Smooth muscle cell (in vitro differentiated cells): ENCODE measurements around the gene TNFRSF12A. TPM values are rescaled to one million over a fixed set of nuclear protein-coding genes. Genes with fewer than 3 reads are reported as not detected.

ENCODE experiments used
- DNase-seq: peaks from one replicate; lab custom pipeline; 2025; ENCODE audit not compliant: unreplicated experiment; lab: John Stamatoyannopoulos, UW
- H2AFZ ChIP-seq: fragments of 200-600 bp; sonication (generic); 2 replicates; pipeline ENCODE4 v1.6.0; 2016; ENCODE audit warnings: antibody characterized with exemption, low read depth, mild to moderate bottlenecking
- H3F3A ChIP-seq: fragments of 200-600 bp; sonication (generic); 2 replicates; pipeline ENCODE4 v1.6.0; 2017; ENCODE audit warnings: antibody characterized with exemption, low read depth
- H3K27ac ChIP-seq: fragments of 200-600 bp; sonication (generic); 2 replicates; pipeline ENCODE4 v1.5.1; 2016; ENCODE audit warnings: low read depth, mild to moderate bottlenecking
- H3K27me3 ChIP-seq: fragments of 200-600 bp; sonication (generic); 2 replicates; pipeline ENCODE4 v1.6.1; 2016; ENCODE audit warnings: low read depth, mild to moderate bottlenecking
- H3K36me3 ChIP-seq: fragments of 200-600 bp; sonication (generic); 2 replicates; pipeline ENCODE4 v1.5.1; 2016; ENCODE audit warnings: low read depth
- H3K4me1 ChIP-seq: fragments of 200-600 bp; sonication (generic); 2 replicates; pipeline ENCODE4 v1.5.1; 2016; ENCODE audit warnings: low read depth
- H3K4me2 ChIP-seq: fragments of 200-600 bp; sonication (generic); 2 replicates; pipeline ENCODE4 v1.6.0; 2016; ENCODE audit warnings: mild to moderate bottlenecking
- H3K4me3 ChIP-seq: fragments of 200-600 bp; sonication (generic); 2 replicates; pipeline ENCODE4 v1.5.1; 2016; ENCODE audit warnings: mild to moderate bottlenecking
- H3K79me2 ChIP-seq: fragments of 200-600 bp; sonication (generic); 2 replicates; pipeline ENCODE4 v1.6.0; 2016; ENCODE audit warnings: low read depth, mild to moderate bottlenecking
- H3K9ac ChIP-seq: fragments of 200-600 bp; sonication (generic); 2 replicates; pipeline ENCODE4 v1.6.0; 2016; ENCODE audit warnings: low read depth
- H3K9me3 ChIP-seq: fragments of 200-600 bp; sonication (generic); replicated peaks from 2 replicates; pipeline ENCODE4 v1.5.1; 2016; ENCODE audit warnings: low read depth
- H4K20me1 ChIP-seq: fragments of 200-600 bp; sonication (generic); 2 replicates; pipeline ENCODE4 v1.6.0; 2016; ENCODE audit warnings: low read depth
- WGBS: methylation state at CpG from one replicate; pipeline ENCODE4 v1.1.7; 2016; ENCODE audit warnings: low lambda C conversion rate; 5-methylcytosine and 5-hydroxymethylcytosine counted together
- polyA plus RNA-seq: library from polyadenylated mRNA; unstranded; fragments of >200 nt; fragmentation: Nextera tagmentation; extraction: Ambion mirVana; gene quantifications from 2 replicates; pipeline ENCODE4 v1.2.1, GENCODE V29; 2016
- total RNA-seq: library from RNA; depleted of rRNA; stranded (reverse); fragments of >200 nt; gene quantifications from 2 replicates; pipeline ENCODE4 v1.2.3, GENCODE V29; 2014
- TF ChIP-seq, protein P1 (sequence below): fragments of 200-600 bp; sonication (generic); IDR thresholded peaks from 2 replicates; pipeline ENCODE4 v1.5.1; 2017; ENCODE audit warnings: borderline replicate concordance, mild to moderate bottlenecking, antibody characterized with exemption; ENCODE audit not compliant: insufficient read depth, poor library complexity, severe bottlenecking

The TNFRSF12A gene
- total and polyA plus RNA-seq, 2 experiments from 2014 or later = 219 to 386 TPM

DNA sequence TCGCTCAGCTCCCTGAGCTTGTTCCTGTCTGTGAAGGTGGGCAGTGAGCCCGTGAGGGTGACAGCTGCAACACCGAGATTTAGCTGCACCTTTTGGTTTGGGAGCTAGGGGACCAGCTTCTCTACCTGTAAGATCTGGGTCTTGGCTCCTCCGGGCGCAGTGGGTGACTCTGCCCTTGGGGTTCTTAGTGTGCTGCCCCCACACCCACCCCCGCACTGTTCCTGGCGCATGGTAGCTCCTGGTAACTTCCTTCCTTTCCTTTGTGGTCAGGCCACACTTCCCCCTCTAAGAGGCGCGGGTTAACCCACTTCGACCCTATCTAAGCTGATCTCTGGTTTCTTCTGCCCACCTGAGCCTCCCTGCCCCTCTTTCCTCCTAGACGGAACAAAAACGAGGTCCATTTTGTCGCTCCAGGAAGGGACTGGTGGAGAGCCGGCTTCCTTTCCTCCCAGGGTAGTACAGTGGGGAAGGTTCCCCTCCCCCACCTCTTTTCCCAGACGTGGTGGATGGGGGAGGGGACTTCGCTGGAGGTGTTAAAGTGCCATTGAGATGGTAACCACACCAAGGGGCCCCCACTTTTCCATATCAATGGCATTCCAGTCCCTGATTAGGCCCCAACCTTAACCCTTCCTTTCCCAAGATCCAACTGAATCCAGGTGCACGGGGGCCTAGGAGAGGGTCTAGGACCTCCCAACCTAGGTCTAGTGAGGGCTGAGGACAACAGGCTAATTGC lies 12.0 kb upstream of the TNFRSF12A start:
- peak overlapping the region; percentile 48 for H3K4me2 ChIP-seq
- no peaks in the 10 kb centered on the region for H3K79me2 ChIP-seq
- no peaks in the 10 kb centered on the region for H3K9me3 ChIP-seq
- H4K20me1 ChIP-seq = no peaks in the 10 kb centered on the region
- H3K4me3 ChIP-seq = no peak overlapping the region
- H3K27me3 ChIP-seq = peaks cover 76% of the 10 kb centered on the region
- 18% methylated on average over 17 of the region's 17 CpGs for WGBS
- TF ChIP-seq, protein P1, sequence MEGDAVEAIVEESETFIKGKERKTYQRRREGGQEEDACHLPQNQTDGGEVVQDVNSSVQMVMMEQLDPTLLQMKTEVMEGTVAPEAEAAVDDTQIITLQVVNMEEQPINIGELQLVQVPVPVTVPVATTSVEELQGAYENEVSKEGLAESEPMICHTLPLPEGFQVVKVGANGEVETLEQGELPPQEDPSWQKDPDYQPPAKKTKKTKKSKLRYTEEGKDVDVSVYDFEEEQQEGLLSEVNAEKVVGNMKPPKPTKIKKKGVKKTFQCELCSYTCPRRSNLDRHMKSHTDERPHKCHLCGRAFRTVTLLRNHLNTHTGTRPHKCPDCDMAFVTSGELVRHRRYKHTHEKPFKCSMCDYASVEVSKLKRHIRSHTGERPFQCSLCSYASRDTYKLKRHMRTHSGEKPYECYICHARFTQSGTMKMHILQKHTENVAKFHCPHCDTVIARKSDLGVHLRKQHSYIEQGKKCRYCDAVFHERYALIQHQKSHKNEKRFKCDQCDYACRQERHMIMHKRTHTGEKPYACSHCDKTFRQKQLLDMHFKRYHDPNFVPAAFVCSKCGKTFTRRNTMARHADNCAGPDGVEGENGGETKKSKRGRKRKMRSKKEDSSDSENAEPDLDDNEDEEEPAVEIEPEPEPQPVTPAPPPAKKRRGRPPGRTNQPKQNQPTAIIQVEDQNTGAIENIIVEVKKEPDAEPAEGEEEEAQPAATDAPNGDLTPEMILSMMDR = no peak
- peak overlapping the region; percentile 86 for H3K27ac ChIP-seq
- H3K36me3 ChIP-seq = no peaks in the 10 kb centered on the region
- H3K4me1 ChIP-seq = peaks cover 39% of the 10 kb centered on the region
- H3F3A ChIP-seq = no peaks in the 10 kb centered on the region
- H2AFZ ChIP-seq = no peak overlapping the region
- no peak for DNase-seq
- no peak overlapping the region for H3K9ac ChIP-seq

DNA sequence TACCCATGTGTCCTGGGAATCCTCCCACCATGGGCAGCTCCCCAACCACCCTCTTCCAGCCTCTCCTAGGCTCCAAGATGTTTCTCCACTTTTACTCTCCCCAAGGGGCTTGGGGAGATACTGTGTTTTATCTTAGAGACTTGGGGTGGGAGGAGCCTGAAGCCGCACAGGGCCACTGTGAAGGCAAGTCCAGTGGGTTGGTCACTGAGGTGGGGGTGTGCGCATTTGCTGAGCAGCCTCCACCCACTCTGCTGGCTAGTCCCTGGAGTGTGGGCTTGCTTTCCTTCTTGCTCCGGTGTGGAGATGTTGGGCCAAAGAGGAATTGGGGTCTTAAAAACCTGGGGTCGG lies 11.5 kb upstream of the TNFRSF12A start:
- Histone ChIP-seq H3K4me3 (no peak overlapping the region), H3K27me3 (peaks cover 81% of the 10 kb centered on the region), H3K9ac (no peak overlapping the region), H3K27ac (peak overlapping the region; percentile 86), H3K36me3 (no peaks in the 10 kb centered on the region), H3K4me2 (peak overlapping the region; percentile 48), H4K20me1 (no peaks in the 10 kb centered on the region), H3F3A (no peaks in the 10 kb centered on the region), H2AFZ (no peak overlapping the region), H3K4me1 (peaks cover 39% of the 10 kb centered on the region), H3K79me2 (no peaks in the 10 kb centered on the region), H3K9me3 (no peaks in the 10 kb centered on the region)
- TF ChIP-seq, protein P1 = no peak
- WGBS = 36% methylated on average over 4 of the region's 4 CpGs
- DNase-seq = no peak

DNA sequence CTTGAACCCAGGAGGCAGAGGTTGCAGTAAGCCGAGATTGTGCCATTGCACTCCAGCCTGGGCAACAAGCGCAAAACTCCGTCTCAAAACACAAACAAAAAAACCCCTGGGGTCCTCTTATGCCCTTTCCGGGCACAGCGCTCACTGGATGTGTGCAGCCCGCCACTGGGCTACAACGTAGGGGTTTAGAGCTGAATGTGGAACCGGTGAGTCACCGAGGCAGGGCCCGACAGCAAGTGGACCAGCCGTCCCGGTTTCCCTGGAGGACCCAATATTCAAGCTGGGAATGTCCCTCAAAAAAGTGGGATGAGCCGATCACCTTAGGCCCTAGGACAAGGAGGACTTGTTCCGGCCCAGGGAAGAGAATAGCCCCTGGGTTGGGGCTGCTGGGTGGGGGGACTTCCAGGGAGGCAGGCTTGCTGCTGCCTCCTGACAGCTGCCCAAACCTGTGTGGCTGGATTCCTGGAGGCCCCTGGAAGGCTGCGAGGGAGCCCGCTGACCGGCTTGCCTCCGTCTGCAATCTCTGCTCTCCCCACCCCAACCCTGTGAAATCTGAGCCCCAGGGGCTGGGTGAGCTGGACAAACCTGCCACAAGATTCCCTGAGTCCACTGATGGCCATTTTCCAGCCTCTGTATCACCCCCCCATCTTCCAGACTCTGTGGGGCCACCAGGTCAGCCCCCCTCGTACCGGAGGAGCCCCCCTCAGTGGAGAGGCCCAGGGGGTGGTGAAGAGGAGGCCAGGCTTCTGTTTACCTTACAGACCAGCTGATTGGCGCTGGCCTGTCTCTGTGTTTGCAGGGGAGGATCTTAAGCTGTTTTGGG lies 10.4 kb upstream of the TNFRSF12A start:
- no peaks in the 10 kb centered on the region for H3K79me2 ChIP-seq
- H3K4me1 ChIP-seq = peaks cover 38% of the 10 kb centered on the region
- H4K20me1 ChIP-seq = no peaks in the 10 kb centered on the region
- no peaks in the 10 kb centered on the region for H3K36me3 ChIP-seq
- H3K4me3 ChIP-seq = peak overlapping the region; percentile 28
- TF ChIP-seq, protein P1 = no peak
- WGBS = 16% methylated on average over 21 of the region's 21 CpGs
- H3K9me3 ChIP-seq = no peaks in the 10 kb centered on the region
- H3K4me2 ChIP-seq = peak overlapping the region; percentile 62
- no peaks in the 10 kb centered on the region for H3F3A ChIP-seq
- peak overlapping the region; percentile 86 for H3K27ac ChIP-seq
- H3K27me3 ChIP-seq = peaks cover 89% of the 10 kb centered on the region
- no peak for DNase-seq
- no peak overlapping the region for H2AFZ ChIP-seq
- H3K9ac ChIP-seq = peak overlapping the region; percentile 50
